Coronary artery (tissue), 2 donors: ENCODE measurements around the gene ALDH1L1.
A peak's percentile ranks its signal among the peaks of the same experiment; 100 is the strongest.

Experiments
- DNase-seq: peaks from one replicate; pipeline ENCODE4 v3.0.0-alpha.2; 2017; ENCODE audit warnings: low spot score
- H3K27ac ChIP-seq, 2 donors: fragments of 200-600 bp; sonication (generic); one replicate each; pipeline ENCODE4 v1.5.1; 2016 to 2019
- H3K4me3 ChIP-seq: fragments of 200-600 bp; sonication (generic); 2 replicates; pipeline ENCODE4 v1.5.1; 2016; ENCODE audit warnings: mild to moderate bottlenecking, moderate library complexity
- TF ChIP-seq, protein P1 (sequence below): fragments of 200-600 bp; sonication (generic); IDR thresholded peaks from one replicate; pipeline ENCODE4 v1.5.1; 2019; ENCODE audit warnings: antibody characterized with exemption

Gene ALDH1L1

DNA sequence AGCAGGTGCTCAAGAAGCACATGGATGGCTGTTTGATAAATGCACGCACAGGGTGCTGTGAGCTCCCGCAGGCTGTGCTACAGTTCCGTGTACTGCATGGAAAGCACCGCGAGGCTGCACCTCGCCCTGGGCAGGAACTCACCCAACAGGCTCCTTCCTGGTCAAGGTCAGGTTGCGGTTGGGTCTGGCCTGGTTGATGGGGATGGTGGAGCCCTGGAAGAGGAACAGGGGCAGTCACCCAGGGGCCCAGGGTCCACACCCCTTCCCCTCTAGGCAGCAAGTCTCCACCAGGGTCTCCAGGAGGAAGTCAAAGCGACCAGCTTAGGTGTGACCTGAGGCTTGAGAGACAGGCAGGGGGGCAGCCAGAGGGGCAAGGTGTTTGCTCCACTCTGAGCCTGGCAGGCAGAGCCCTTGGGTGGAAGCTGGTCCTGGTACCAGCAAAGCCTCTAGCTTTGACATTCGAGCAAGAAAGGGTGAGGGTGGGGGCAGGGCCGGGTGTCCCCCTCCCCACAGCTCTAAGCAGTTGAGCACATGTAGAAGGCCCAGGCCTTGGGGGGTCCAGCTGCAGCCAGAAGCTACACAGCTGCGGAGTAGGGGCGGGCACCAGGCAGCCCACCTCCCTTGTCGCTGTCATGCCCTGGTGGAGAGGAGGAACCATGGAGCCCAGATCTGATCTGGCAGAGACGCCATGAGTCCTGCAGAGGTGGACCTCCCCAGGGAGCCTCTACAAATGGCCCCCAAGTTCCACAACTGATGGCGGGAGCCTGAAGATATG, 50.1 kb downstream of the ALDH1L1 start:
- H3K27ac ChIP-seq, result no peak overlapping the region
- TF ChIP-seq, protein P1, sequence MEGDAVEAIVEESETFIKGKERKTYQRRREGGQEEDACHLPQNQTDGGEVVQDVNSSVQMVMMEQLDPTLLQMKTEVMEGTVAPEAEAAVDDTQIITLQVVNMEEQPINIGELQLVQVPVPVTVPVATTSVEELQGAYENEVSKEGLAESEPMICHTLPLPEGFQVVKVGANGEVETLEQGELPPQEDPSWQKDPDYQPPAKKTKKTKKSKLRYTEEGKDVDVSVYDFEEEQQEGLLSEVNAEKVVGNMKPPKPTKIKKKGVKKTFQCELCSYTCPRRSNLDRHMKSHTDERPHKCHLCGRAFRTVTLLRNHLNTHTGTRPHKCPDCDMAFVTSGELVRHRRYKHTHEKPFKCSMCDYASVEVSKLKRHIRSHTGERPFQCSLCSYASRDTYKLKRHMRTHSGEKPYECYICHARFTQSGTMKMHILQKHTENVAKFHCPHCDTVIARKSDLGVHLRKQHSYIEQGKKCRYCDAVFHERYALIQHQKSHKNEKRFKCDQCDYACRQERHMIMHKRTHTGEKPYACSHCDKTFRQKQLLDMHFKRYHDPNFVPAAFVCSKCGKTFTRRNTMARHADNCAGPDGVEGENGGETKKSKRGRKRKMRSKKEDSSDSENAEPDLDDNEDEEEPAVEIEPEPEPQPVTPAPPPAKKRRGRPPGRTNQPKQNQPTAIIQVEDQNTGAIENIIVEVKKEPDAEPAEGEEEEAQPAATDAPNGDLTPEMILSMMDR, result no peak
- H3K4me3 ChIP-seq, result no peak overlapping the region
- peak; percentile 64 for DNase-seq

DNA sequence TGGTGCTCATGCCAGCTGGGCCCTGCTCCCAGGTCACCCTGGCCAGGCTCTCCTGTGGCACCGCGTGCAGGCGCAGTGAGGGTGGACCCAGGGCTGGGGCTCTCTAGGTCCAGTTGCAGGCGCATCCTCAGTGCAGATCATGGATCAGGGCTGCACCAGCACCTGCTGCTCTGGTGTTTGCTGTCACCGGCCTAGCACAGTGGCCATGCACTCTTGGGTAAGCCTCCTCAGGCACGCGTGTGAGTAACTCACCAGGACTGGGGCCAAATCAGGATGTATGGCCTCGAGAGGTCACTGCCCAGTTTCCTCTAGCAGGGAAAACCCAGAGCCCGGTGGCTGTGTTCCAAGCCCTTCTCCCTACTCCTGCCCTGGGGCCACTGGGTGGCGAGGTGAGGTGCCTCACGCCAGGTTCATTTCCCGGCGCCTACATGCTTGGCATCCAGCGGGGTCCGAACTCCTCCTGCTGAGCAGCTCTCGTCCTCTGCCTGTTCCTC, 50.9 kb downstream of the ALDH1L1 start:
- DNase-seq, result peak; percentile 73
- TF ChIP-seq, protein P1, result no peak
- H3K27ac ChIP-seq, result no peak overlapping the region
- no peak overlapping the region for H3K4me3 ChIP-seq

DNA sequence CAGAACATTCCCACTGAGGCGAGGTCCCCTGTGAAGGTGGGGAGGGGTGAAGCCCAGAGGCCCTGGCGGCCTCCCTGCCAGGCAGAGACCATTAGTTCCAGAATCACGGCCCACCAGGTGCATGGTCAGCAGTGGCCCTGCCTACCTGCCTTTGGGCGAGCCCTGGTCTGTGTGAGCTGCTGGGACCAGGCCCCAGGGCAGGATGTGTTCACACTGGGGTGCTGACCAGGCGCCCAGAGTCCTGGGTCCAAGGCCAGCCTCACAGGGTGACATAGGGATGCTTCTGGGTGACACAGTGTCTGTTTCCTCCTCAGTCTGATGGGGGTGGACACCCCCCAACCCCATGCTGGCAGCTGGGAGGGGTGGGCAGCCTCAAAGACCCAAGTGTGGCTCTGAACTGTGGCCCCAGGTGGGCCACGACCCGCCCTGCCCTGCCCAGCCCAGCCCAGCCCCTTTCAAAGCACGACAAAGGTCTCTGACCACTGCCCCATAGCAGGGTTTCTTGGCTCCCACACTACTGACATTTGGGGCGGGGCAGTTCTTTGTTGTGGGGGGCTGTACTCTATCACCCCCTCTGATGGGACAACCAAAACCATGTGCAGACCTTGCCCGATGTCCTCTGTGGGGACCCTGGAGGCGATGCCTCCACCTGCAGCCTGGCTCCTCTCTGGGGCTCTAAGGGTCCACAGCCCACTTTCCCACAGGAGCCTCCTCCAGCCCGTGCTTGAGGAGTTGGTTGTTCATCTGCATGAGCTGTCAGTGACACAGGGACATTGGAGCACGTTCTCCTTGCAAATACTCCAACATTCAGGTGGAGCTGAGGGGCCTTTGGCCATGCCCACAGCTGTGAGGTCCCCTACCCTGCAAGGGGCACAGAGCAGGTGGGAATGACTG, 51.6 kb downstream of the ALDH1L1 start:
- Histone ChIP-seq H3K4me3 (no peak overlapping the region), H3K27ac (no peak overlapping the region)
- DNase-seq, result peak; percentile 65
- TF ChIP-seq, protein P1, result no peak

DNA sequence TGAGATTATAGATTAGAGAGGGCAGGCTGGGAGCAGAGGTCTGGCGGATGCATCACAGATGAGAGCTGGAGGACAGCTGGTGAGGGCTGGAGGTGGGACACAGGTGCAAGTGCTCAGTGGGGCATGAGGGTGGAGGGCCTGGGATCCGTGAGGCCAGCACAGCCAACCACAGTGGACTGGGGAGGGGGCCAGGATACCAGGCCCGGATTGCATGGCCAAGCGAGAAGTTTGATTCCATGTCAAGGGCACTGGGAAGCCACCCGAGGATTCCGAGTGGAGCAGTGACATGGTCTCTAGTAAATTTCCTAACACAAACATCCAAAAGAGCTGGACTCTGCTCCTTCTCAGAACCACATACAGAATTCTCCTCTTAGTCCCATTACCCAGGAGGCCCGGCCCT, 52.5 kb downstream of the ALDH1L1 start:
- TF ChIP-seq, protein P1, result no peak
- Histone ChIP-seq H3K27ac (no peak overlapping the region), H3K4me3 (no peak overlapping the region)
- peak; percentile 69 for DNase-seq

DNA sequence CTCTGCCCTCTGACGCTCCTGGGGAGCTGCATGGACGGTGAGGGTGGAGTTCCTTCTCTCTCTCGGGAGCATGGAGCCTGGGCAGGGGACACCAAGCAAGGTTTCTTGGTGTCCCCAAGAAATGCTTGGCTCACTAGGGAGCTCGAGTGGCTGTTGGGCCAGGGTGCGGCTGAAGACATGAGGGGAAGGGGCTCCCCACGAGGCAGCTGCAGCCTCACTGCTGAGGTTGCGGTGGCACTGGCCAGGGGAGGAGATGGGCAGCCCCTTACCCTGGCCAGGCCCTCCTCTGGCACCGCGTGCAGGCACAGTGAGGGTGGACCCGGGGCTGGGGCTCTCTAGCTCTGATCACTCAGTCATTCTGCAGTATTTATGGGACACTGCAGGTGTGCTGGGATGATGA, 52.9 kb downstream of the ALDH1L1 start:
- TF ChIP-seq, protein P1, result no peak
- Histone ChIP-seq H3K4me3 (no peak overlapping the region), H3K27ac (no peak overlapping the region)
- no peak for DNase-seq

DNA sequence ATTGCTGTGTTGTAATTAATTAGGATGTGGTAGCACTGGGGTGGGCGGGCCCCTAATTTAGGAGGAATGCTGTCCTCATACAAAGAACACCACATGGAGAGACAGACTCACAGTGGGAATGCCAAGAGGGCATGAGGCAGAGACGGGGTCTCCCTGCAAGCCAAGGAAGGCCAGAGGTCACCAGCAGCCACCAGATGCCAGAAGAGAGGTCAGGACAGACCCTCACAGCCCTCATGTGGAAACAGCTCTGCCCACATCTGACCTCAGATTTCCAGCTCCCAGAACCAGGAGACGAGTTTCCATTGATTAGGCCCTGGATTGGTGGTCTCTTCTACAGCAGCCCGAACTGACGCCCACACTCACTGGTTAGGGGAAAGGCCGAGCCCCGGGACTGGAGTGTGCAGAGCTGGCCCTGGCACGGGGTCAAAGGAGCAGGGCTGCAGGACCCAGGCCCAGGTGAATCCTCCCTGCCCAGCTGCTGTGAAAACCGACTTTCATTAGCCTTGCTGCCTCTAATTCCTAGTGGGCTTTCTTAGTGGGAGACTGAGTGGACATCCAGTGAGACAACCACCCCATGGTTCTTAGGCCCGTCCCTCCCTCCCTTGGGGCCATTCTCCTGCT, 53.5 kb downstream of the ALDH1L1 start:
- no peak overlapping the region for H3K4me3 ChIP-seq
- TF ChIP-seq, protein P1, result no peak
- no peak overlapping the region for H3K27ac ChIP-seq
- peak; percentile 59 for DNase-seq
